Measurements from ENCODE around the gene ZNF30. TPM values are rescaled to one million over a fixed set of nuclear protein-coding genes. Genes with fewer than 3 reads are reported as not detected.
A peak's percentile ranks its signal among the peaks of the same experiment; 100 is the strongest.
"Not testable (repeated sequence)": the region's sequence is repeated elsewhere in the genome, so short reads cannot be mapped to it uniquely, and the experiment has no call there.

Gene ZNF30
- total RNA-seq, 3 donors from 2014 or later, result 4.7 to 6.1 (median 4.8) TPM

DNA sequence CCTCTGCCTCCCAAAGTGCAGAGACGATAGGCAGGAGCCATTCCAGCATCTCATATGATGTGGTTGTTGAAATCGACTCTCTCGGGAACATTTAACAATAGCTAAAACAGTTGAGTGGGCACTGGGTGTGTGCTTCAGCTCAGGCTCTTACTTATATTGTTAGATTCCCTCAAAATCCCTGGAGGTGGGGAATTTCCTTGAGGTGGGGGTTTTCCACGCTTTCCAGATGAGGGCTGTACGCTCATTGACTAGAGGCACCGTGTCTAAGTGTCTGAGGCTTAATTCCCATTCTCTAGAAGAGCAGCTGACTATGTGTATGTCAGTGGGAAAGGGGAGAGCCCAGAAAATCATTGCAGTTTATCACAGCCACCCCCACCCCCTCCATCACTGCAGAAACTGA, 62.6 kb downstream of the ZNF30 start:
- Mint-ChIP-seq H3K4me3 (no peak overlapping the region), H3K9me3 (no peaks in the 10 kb centered on the region), H3K4me1 (ENCODE audit: low read depth) (peaks cover 32% of the 10 kb centered on the region), H3K27me3 (ENCODE audit: low read depth) (no peaks in the 10 kb centered on the region), H3K36me3 (ENCODE audit: insufficient read depth) (no peaks in the 10 kb centered on the region)
- peak; percentile 16 to 17 for ATAC-seq
- DNase-seq, result no peak

GRCh38 chr19:34990578-34991192, 64.0 kb downstream of the ZNF30 start:
- H3K4me1 Mint-ChIP-seq (ENCODE audit: low read depth), result peaks cover 25% of the 10 kb centered on the region
- peak overlapping the region; percentile 35 for H3K4me3 Mint-ChIP-seq
- ATAC-seq (peak; percentile 74 to 80), DNase-seq (no peak)
- H3K9me3 Mint-ChIP-seq, result no peaks in the 10 kb centered on the region
- no peaks in the 10 kb centered on the region for H3K27me3 Mint-ChIP-seq (ENCODE audit: low read depth)
- H3K36me3 Mint-ChIP-seq (ENCODE audit: insufficient read depth), result no peaks in the 10 kb centered on the region

- no peaks in the 10 kb centered on the region for H3K27me3 Mint-ChIP-seq (ENCODE audit: low read depth)
- DNase-seq (no peak), ATAC-seq (no peak)
- H3K4me3 Mint-ChIP-seq, result no peak overlapping the region
- H3K9me3 Mint-ChIP-seq, result no peaks in the 10 kb centered on the region
- H3K4me1 Mint-ChIP-seq (ENCODE audit: low read depth), result peaks cover 23% of the 10 kb centered on the region
- no peaks in the 10 kb centered on the region for H3K36me3 Mint-ChIP-seq (ENCODE audit: insufficient read depth)
Observed at GRCh38 chr19:34991542-34992333, 65.0 kb downstream of the ZNF30 start.

DNA sequence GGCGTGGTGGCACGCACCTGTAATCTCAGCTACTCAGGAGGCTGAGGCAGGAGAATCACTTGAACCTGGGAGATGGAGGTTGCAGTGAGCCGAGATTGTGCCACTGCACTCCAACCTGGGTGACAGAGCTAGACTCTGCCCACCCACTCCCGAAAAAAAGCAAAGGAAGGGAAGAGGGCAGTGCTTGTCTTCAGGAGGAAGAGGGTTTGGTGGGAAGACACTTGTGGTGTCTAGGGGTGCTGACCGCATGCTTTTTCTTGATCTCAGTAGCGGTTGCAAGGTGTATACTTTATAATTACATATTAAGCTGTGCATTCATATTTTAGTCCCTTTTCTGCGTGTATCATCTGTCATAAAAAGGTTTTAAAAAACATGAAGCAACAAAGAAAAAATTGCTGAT, 65.9 kb downstream of the ZNF30 start:
- H3K36me3 Mint-ChIP-seq (ENCODE audit: insufficient read depth); H3K4me3 Mint-ChIP-seq; H3K27me3 Mint-ChIP-seq (ENCODE audit: low read depth); DNase-seq; ATAC-seq; H3K9me3 Mint-ChIP-seq: not testable (repeated sequence)
- peaks cover 31% of the 10 kb centered on the region for H3K4me1 Mint-ChIP-seq (ENCODE audit: low read depth)

DNA sequence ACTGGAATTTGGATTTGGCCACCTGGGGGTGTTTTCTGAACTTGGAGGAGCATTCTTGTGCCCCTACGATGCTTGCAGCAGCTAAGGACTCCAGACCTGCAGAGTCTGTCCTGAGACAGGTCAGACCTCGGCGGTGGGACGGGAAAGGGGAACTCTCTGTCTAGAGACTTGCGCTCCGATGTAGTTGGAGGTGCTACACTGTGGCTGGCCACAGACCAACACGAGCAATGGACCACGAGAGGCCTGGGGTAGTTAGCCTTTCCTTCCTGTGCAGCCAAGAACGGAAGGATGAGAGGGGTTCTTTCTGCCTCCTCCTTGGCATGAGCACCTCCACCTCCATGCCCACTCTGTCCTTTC, 67.6 kb downstream of the ZNF30 start:
- Mint-ChIP-seq H3K9me3 (no peaks in the 10 kb centered on the region), H3K4me3 (no peak overlapping the region), H3K36me3 (ENCODE audit: insufficient read depth) (no peaks in the 10 kb centered on the region), H3K4me1 (ENCODE audit: low read depth) (peaks cover 38% of the 10 kb centered on the region), H3K27me3 (ENCODE audit: low read depth) (no peaks in the 10 kb centered on the region)
- ATAC-seq, result no peak
- DNase-seq, result no peak

Other genes with a start within 250 kb of the ZNF30 start
- gene SCGB2B2, start 249.7 kb upstream of the ZNF30 start, total RNA-seq, result under 1 TPM in 2 of 3 donors, not detected in 1; 0.32 to 0.65 TPM
- 10 to 100 TPM; 10.8 to 11.9 (median 11.2) TPM for gene ZNF302, start 249.2 kb upstream of the ZNF30 start, total RNA-seq
- gene ZNF181, start 192.7 kb upstream of the ZNF30 start, total RNA-seq, result 1 to 10 TPM; 2.4 to 4.2 (median 2.8) TPM
- 1 to 10 TPM; 1.9 to 2.7 (median 2.5) TPM for gene ZNF599, start 153.7 kb upstream of the ZNF30 start, total RNA-seq
- 1 to 10 TPM; 2.4 to 2.6 (median 2.6) TPM for gene ZNF792, start 37.3 kb downstream of the ZNF30 start, total RNA-seq
- gene GRAMD1A, start 73.4 kb downstream of the ZNF30 start, total RNA-seq, result 100 to 1,000 TPM; 162 to 192 (median 170) TPM
- gene SCN1B, start 103.6 kb downstream of the ZNF30 start, total RNA-seq, result 1 to 10 TPM; 1.1 to 2.3 (median 1.2) TPM
- gene HPN, start 114.8 kb downstream of the ZNF30 start, total RNA-seq, result under 1 TPM in 2 of 3 donors, not detected in 1; 0.26 to 0.38 TPM
- gene FXYD3, start 188.9 kb downstream of the ZNF30 start, total RNA-seq, result under 1 TPM; 0.23 to 0.63 (median 0.41) TPM
- under 1 TPM in 1 of 3 donors, not detected in 2; 0.14 TPM for gene LGI4, start 208.2 kb downstream of the ZNF30 start, total RNA-seq
- gene FXYD1, start 211.9 kb downstream of the ZNF30 start, total RNA-seq, result 1 to 10 TPM in 2 of 3 donors, under 1 TPM in 1; 0.95 to 1.6 (median 1.4) TPM
- under 1 TPM in 1 of 3 donors, not detected in 2; 0.48 TPM for gene FXYD7, start 216.4 kb downstream of the ZNF30 start, total RNA-seq
- 100 to 1,000 TPM; 363 to 466 (median 421) TPM for gene FXYD5, start 227.8 kb downstream of the ZNF30 start, total RNA-seq